H1 (cell line): ENCODE data around the gene PRPF39. TPM values are rescaled to one million over a fixed set of nuclear protein-coding genes. Genes with fewer than 3 reads are reported as not detected.

ENCODE experiments used
- ATF2 ChIP-seq: IDR thresholded peaks from 2 replicates; pipeline ENCODE4 v1.6.1; 2012; ENCODE audit warnings: low read length, inconsistent platforms
- CEBPB ChIP-seq: IDR thresholded peaks from 2 replicates; pipeline ENCODE4 v1.6.1; 2012; ENCODE audit warnings: low read depth, low read length
- CHD7 ChIP-seq: fragments of 300-600 bp; sonication (generic); IDR thresholded peaks from 2 replicates; pipeline ENCODE4 v1.7.1; 2012; ENCODE audit warnings: low read length, moderate library complexity, mild to moderate bottlenecking, inconsistent platforms; ENCODE audit not compliant: insufficient replicate concordance
- KDM4A ChIP-seq: IDR thresholded peaks from one replicate; pipeline ENCODE4 v1.7.1; 2012; ENCODE audit warnings: low read depth, mild to moderate bottlenecking, moderate library complexity, low read length, inconsistent platforms; ENCODE audit not compliant: severe bottlenecking
- RAD21 ChIP-seq, 2 experiments: IDR thresholded peaks in 1 of 2; conservative IDR thresholded peaks in 1 of 2; 2 replicates each; pipeline ENCODE4 v1.6.1; 2011; ENCODE audit warnings: low read depth in 2 of 2, low read length in 2 of 2, improper control_type of control experiment in 1 of 2, inconsistent platforms in 1 of 2, mild to moderate bottlenecking in 1 of 2, moderate library complexity in 1 of 2
- TAF7 ChIP-seq: optimal IDR thresholded peaks from 2 replicates; pipeline ENCODE3; 2011; ENCODE audit warnings: low read depth, mild to moderate bottlenecking, inconsistent platforms, low read length, moderate library complexity, borderline replicate concordance
- TCF12 ChIP-seq: IDR thresholded peaks from 2 replicates; pipeline ENCODE4 v1.6.1; 2011; ENCODE audit warnings: low read depth, mild to moderate bottlenecking, low read length
- ZNF274 ChIP-seq: IDR thresholded peaks from 2 replicates; pipeline ENCODE4 v1.7.0; 2012; ENCODE audit warnings: low read length, borderline replicate concordance; ENCODE audit errors: extremely low read depth
- polyA plus RNA-seq, 7 experiments: library from polyadenylated mRNA; depleted of rRNA in 3 of 7; stranded (reverse) in 5 of 7; unstranded in 2 of 7; fragments of >200 nt in 5 of 7; fragments of 200-250 nt in 2 of 7; gene quantifications; 1 replicate in 5 of 7; 2 replicates in 1 of 7; 4 replicates in 1 of 7; pipeline versions ENCODE4 v1.2.1 to v1.2.3, GENCODE V29; 2011 to 2013; ENCODE audit warnings: missing spikeins in 2 of 7, mixed read lengths in 2 of 7
- total RNA-seq: library from RNA; stranded (reverse); fragmentation: NEBNext Ultra II Directional; extraction: Animal tissue kit (Norgen Biotek cat#: 25700); gene quantifications from 2 replicates; pipeline ENCODE4 v1.2.1, GENCODE V29; 2021

PRPF39 gene
- total and polyA plus RNA-seq, 2 of the 8 experiments (the other 6 are each of a cell fraction or from before 2014, with no cell fraction given), result 22.4 to 43.3 TPM

- no peak for TF ChIP-seq CHD7
- TF ChIP-seq CEBPB, result no peak
- TF ChIP-seq RAD21 (IDR thresholded peaks at IDR 0.05 in 1 of 2, conservative IDR thresholded peaks at IDR 0.05 in 1 of 2; ENCODE audit: low read depth in 2 of 2, low read length in 2 of 2), result no peak
- peak; percentile 62 for TF ChIP-seq KDM4A
- no peak for TF ChIP-seq TAF7
- no peak for TF ChIP-seq ATF2
- TF ChIP-seq ZNF274, result no peak
- no peak for TF ChIP-seq TCF12
Observed at GRCh38 chr14:45135659-45136395, 51.9 kb downstream of the PRPF39 start, which contains the start of gene FANCM (continued).
